CD8-positive, alpha-beta memory T cell (primary cell): ENCODE data around the gene UBALD1. TPM values are rescaled to one million over a fixed set of nuclear protein-coding genes. Genes with fewer than 3 reads are reported as not detected.

Experiments
- CTCF ChIA-PET: fragments of 350-600 bp; sonication (Branson Sonifier 250); formaldehyde crosslinking; loops from one replicate; lab custom pipeline; 2021; ENCODE audit warnings: antibody characterized with exemption; lab: Charles Lee
- POLR2A ChIA-PET: fragments of 350-600 bp; sonication (Branson Sonifier 250); formaldehyde crosslinking; loops from one replicate; lab custom pipeline; 2021; ENCODE audit warnings: antibody characterized with exemption; lab: Charles Lee
- DNase-seq, 5 donors: peaks; one replicate each; pipeline versions ENCODE4 v3.0.0 to v3.0.0-alpha.2; 2020 to 2022; ENCODE audit warnings: mixed read lengths in 1 of 5
- H3K27ac ChIP-seq: one replicate; pipeline ENCODE4 v1.7.0; 2013; ENCODE audit warnings: low read depth, mild to moderate bottlenecking, low read length, moderate library complexity
- H3K27me3 ChIP-seq: 2 replicates; pipeline ENCODE4 v1.7.0; 2013; ENCODE audit warnings: low read length, mild to moderate bottlenecking; ENCODE audit not compliant: insufficient read depth, poor library complexity, severe bottlenecking
- H3K36me3 ChIP-seq: 2 replicates; pipeline ENCODE4 v1.7.0; 2013; ENCODE audit warnings: mild to moderate bottlenecking, low read length, moderate library complexity; ENCODE audit not compliant: insufficient read depth
- H3K4me1 ChIP-seq: 2 replicates; pipeline ENCODE4 v1.7.0; 2013; ENCODE audit warnings: mild to moderate bottlenecking, low read length, moderate library complexity; ENCODE audit not compliant: insufficient read depth
- H3K4me3 ChIP-seq: 2 replicates; pipeline ENCODE4 v1.7.0; 2013; ENCODE audit warnings: mild to moderate bottlenecking, low read length
- H3K9me3 ChIP-seq: 2 replicates; pipeline ENCODE4 v1.7.0; 2013; ENCODE audit warnings: mild to moderate bottlenecking, low read length
- H3K27ac Mint-ChIP-seq, 8 donors: one replicate each; pipeline ENCODE4 v1.8.0; 2020 to 2021; ENCODE audit warnings: mixed read lengths in 8 of 8, mild to moderate bottlenecking in 6 of 8, inconsistent platforms in 3 of 8, moderate library complexity in 3 of 8
- H3K27me3 Mint-ChIP-seq, 2 donors: one replicate each; pipeline ENCODE4 v1.8.0; 2020 to 2021; ENCODE audit warnings: mixed read lengths in 2 of 2, mild to moderate bottlenecking in 1 of 2, moderate library complexity in 1 of 2
- H3K36me3 Mint-ChIP-seq, 3 donors: one replicate each; pipeline ENCODE4 v1.8.0; 2020 to 2021; ENCODE audit warnings: mixed read lengths in 3 of 3, inconsistent platforms in 1 of 3, mild to moderate bottlenecking in 1 of 3
- H3K4me1 Mint-ChIP-seq, 3 donors: one replicate each; pipeline ENCODE4 v1.8.0; 2020 to 2021; ENCODE audit warnings: mixed read lengths in 3 of 3, inconsistent platforms in 1 of 3, mild to moderate bottlenecking in 1 of 3
- H3K4me3 Mint-ChIP-seq, 7 donors: one replicate each; pipeline ENCODE4 v1.8.0; 2020 to 2021; ENCODE audit warnings: mixed read lengths in 7 of 7, mild to moderate bottlenecking in 6 of 7, moderate library complexity in 4 of 7, inconsistent platforms in 2 of 7
- H3K9me3 Mint-ChIP-seq, 5 donors: one replicate each; pipeline ENCODE4 v1.8.0; 2020 to 2022; ENCODE audit warnings: mixed read lengths in 5 of 5, mild to moderate bottlenecking in 3 of 5, moderate library complexity in 2 of 5, inconsistent platforms in 1 of 5
- polyA plus RNA-seq: library from polyadenylated mRNA; unstranded; fragments of 300-500 nt; fragmentation: Illumina TruSeq; gene quantifications from one replicate; pipeline ENCODE4 v1.2.3, GENCODE V29; 2021
- total RNA-seq, 2 experiments: library from RNA; stranded (reverse); gene quantifications; one replicate each; pipeline ENCODE4 v1.2.3, GENCODE V29; 2021

The UBALD1 gene
- total and polyA plus RNA-seq, 3 experiments from 2014 or later, result 4.9 to 22.3 (median 18.7) TPM

- POLR2A ChIA-PET, result no interaction called here
Measured at GRCh38 chr16:4604401-4604800, 10.3 kb downstream of the UBALD1 start.

GRCh38 chr16:4603624-4604170 is 11.0 kb downstream of the UBALD1 start:
- Histone ChIP-seq H3K9me3 (no peaks in the 10 kb centered on the region), H3K4me1 (no peaks in the 10 kb centered on the region), H3K4me3 (no peak overlapping the region), H3K27ac (no peak overlapping the region), H3K27me3 (no peaks in the 10 kb centered on the region), H3K36me3 (no peaks in the 10 kb centered on the region)
- ChIA-PET POLR2A (no interaction called here), CTCF (interaction anchor here (2.0 kb wide), 1 partner anchor 47 kb away, joined by 5 read pairs; no protein-coding TSS in a partner anchor)
- DNase-seq, result no peak
- peaks cover 1 to 4% of the 10 kb centered on the region in 2 donors for H3K27me3 Mint-ChIP-seq
- peaks cover 0 to 16% (median 2%) of the 10 kb centered on the region in 3 donors for H3K36me3 Mint-ChIP-seq
- H3K4me3 Mint-ChIP-seq, result no peak overlapping the region
- H3K27ac Mint-ChIP-seq, result no peak overlapping the region
- no peaks in the 10 kb centered on the region for H3K4me1 Mint-ChIP-seq
- no peaks in the 10 kb centered on the region for H3K9me3 Mint-ChIP-seq

More at GRCh38 chr16:4604401-4604800, 10.3 kb downstream of the UBALD1 start:
- H3K27me3 Mint-ChIP-seq, result peaks cover 1 to 4% of the 10 kb centered on the region in 2 donors
- CTCF ChIA-PET, result no interaction called here
- no peak overlapping the region for H3K27ac Mint-ChIP-seq
- H3K4me3 ChIP-seq, result no peak overlapping the region
- H3K4me1 ChIP-seq, result no peaks in the 10 kb centered on the region
- no peaks in the 10 kb centered on the region for H3K9me3 ChIP-seq
- no peak overlapping the region for H3K4me3 Mint-ChIP-seq
- no peak for DNase-seq
- H3K4me1 Mint-ChIP-seq, result no peaks in the 10 kb centered on the region
- no peaks in the 10 kb centered on the region for H3K9me3 Mint-ChIP-seq
- H3K27me3 ChIP-seq, result no peaks in the 10 kb centered on the region
- H3K27ac ChIP-seq, result no peak overlapping the region
- H3K36me3 Mint-ChIP-seq, result peaks cover 0 to 20% (median 2%) of the 10 kb centered on the region in 3 donors
- no peaks in the 10 kb centered on the region for H3K36me3 ChIP-seq

GRCh38 chr16:4602331-4602730 is 12.4 kb downstream of the UBALD1 start:
- ChIA-PET POLR2A (no interaction called here), CTCF (interaction anchor here (2.0 kb wide), 1 partner anchor 48 kb away, joined by 5 read pairs; no protein-coding TSS in a partner anchor)
- no peak overlapping the region for H3K4me3 Mint-ChIP-seq
- H3K4me1 ChIP-seq, result no peaks in the 10 kb centered on the region
- no peak overlapping the region for H3K4me3 ChIP-seq
- H3K9me3 ChIP-seq, result no peaks in the 10 kb centered on the region
- H3K27ac Mint-ChIP-seq, result no peak overlapping the region
- H3K27me3 ChIP-seq, result no peaks in the 10 kb centered on the region
- H3K36me3 Mint-ChIP-seq, result peaks cover 0 to 3% (median 2%) of the 10 kb centered on the region in 3 donors
- no peaks in the 10 kb centered on the region for H3K9me3 Mint-ChIP-seq
- H3K4me1 Mint-ChIP-seq, result no peaks in the 10 kb centered on the region
- H3K27me3 Mint-ChIP-seq, result peaks cover 1 to 4% of the 10 kb centered on the region in 2 donors
- no peak for DNase-seq
- no peak overlapping the region for H3K27ac ChIP-seq
- H3K36me3 ChIP-seq, result no peaks in the 10 kb centered on the region

GRCh38 chr16:4601864-4602186 is 12.9 kb downstream of the UBALD1 start:
- Histone ChIP-seq H3K27me3 (no peaks in the 10 kb centered on the region), H3K36me3 (no peaks in the 10 kb centered on the region), H3K27ac (no peak overlapping the region), H3K4me1 (no peaks in the 10 kb centered on the region), H3K9me3 (no peaks in the 10 kb centered on the region), H3K4me3 (no peak overlapping the region)
- no peaks in the 10 kb centered on the region for H3K4me1 Mint-ChIP-seq
- peak overlapping the region in 1 of 8 donors; percentile 70 for H3K27ac Mint-ChIP-seq
- POLR2A ChIA-PET, result no interaction called here
- CTCF ChIA-PET, result interaction anchor here (2.0 kb wide), 1 partner anchor 49 kb away, joined by 5 read pairs; no protein-coding TSS in a partner anchor
- no peak for DNase-seq
- H3K4me3 Mint-ChIP-seq, result no peak overlapping the region
- no peaks in the 10 kb centered on the region for H3K9me3 Mint-ChIP-seq
- peaks cover 0 to 2% (median 0%) of the 10 kb centered on the region in 3 donors for H3K36me3 Mint-ChIP-seq
- peaks cover 1 to 4% of the 10 kb centered on the region in 2 donors for H3K27me3 Mint-ChIP-seq

- no peak for DNase-seq
- ChIA-PET CTCF (no interaction called here), POLR2A (no interaction called here)
- Mint-ChIP-seq H3K27ac (peak overlapping the region in 1 of 8 donors; percentile 70), H3K4me3 (no peak overlapping the region), H3K36me3 (peaks cover 0 to 1% (median 0%) of the 10 kb centered on the region in 3 donors), H3K4me1 (no peaks in the 10 kb centered on the region), H3K27me3 (peaks cover 1 to 4% of the 10 kb centered on the region in 2 donors), H3K9me3 (no peaks in the 10 kb centered on the region)
- H3K27me3 ChIP-seq, result no peaks in the 10 kb centered on the region
- H3K4me3 ChIP-seq, result no peak overlapping the region
- H3K9me3 ChIP-seq, result no peaks in the 10 kb centered on the region
- H3K36me3 ChIP-seq, result no peaks in the 10 kb centered on the region
- no peak overlapping the region for H3K27ac ChIP-seq
- H3K4me1 ChIP-seq, result no peaks in the 10 kb centered on the region
Measured at GRCh38 chr16:4601036-4601863, 13.4 kb downstream of the UBALD1 start.

GRCh38 chr16:4599545-4599944 is 15.1 kb downstream of the UBALD1 start:
- no peak overlapping the region for H3K27ac Mint-ChIP-seq
- DNase-seq, result no peak
- Histone ChIP-seq H3K27ac (no peak overlapping the region), H3K4me3 (no peak overlapping the region), H3K27me3 (no peaks in the 10 kb centered on the region), H3K4me1 (no peaks in the 10 kb centered on the region), H3K9me3 (no peaks in the 10 kb centered on the region), H3K36me3 (no peaks in the 10 kb centered on the region)
- POLR2A ChIA-PET, result no interaction called here
- no peaks in the 10 kb centered on the region for H3K9me3 Mint-ChIP-seq
- H3K36me3 Mint-ChIP-seq, result no peaks in the 10 kb centered on the region
- no peaks in the 10 kb centered on the region for H3K4me1 Mint-ChIP-seq
- H3K4me3 Mint-ChIP-seq, result no peak overlapping the region
- CTCF ChIA-PET, result no interaction called here
- H3K27me3 Mint-ChIP-seq, result peaks cover 1 to 4% of the 10 kb centered on the region in 2 donors

GRCh38 chr16:4599037-4599436 is 15.7 kb downstream of the UBALD1 start:
- Histone ChIP-seq H3K9me3 (no peaks in the 10 kb centered on the region), H3K27ac (no peak overlapping the region), H3K36me3 (no peaks in the 10 kb centered on the region), H3K4me3 (no peak overlapping the region), H3K4me1 (no peaks in the 10 kb centered on the region), H3K27me3 (no peaks in the 10 kb centered on the region)
- no peaks in the 10 kb centered on the region for H3K9me3 Mint-ChIP-seq
- DNase-seq, result no peak
- H3K4me1 Mint-ChIP-seq, result no peaks in the 10 kb centered on the region
- no peak overlapping the region for H3K27ac Mint-ChIP-seq
- ChIA-PET POLR2A (no interaction called here), CTCF (interaction anchor here (0.6 kb wide), 1 partner anchor 52 kb away, joined by 3 read pairs; no protein-coding TSS in a partner anchor)
- no peaks in the 10 kb centered on the region for H3K36me3 Mint-ChIP-seq
- no peak overlapping the region for H3K4me3 Mint-ChIP-seq
- H3K27me3 Mint-ChIP-seq, result peaks cover 1 to 4% of the 10 kb centered on the region in 2 donors

GRCh38 chr16:4597174-4597573 is 17.5 kb downstream of the UBALD1 start:
- no peaks in the 10 kb centered on the region for H3K4me1 ChIP-seq
- no peak overlapping the region for H3K4me3 ChIP-seq
- ChIA-PET CTCF (interaction anchor here (1.6 kb wide), 1 partner anchor 12 kb away, joined by 5 read pairs; no protein-coding TSS in a partner anchor), POLR2A (interaction anchor here (0.5 kb wide), 1 partner anchor 9 kb away, joined by 3 read pairs; no protein-coding TSS in a partner anchor)
- no peaks in the 10 kb centered on the region for H3K9me3 ChIP-seq
- Mint-ChIP-seq H3K9me3 (no peaks in the 10 kb centered on the region), H3K4me3 (no peak overlapping the region), H3K36me3 (no peaks in the 10 kb centered on the region), H3K4me1 (no peaks in the 10 kb centered on the region), H3K27me3 (peaks cover 1 to 4% of the 10 kb centered on the region in 2 donors), H3K27ac (no peak overlapping the region)
- no peak for DNase-seq
- no peaks in the 10 kb centered on the region for H3K27me3 ChIP-seq
- H3K27ac ChIP-seq, result no peak overlapping the region
- no peaks in the 10 kb centered on the region for H3K36me3 ChIP-seq
